Bronchial epithelial cell (primary cell): Measurements from ENCODE around the gene UROS. TPM values are rescaled to one million over a fixed set of nuclear protein-coding genes. Genes with fewer than 3 reads are reported as not detected.

Source experiments
- DNase-seq: peaks from one replicate; pipeline ENCODE4 v3.0.0-alpha.2; 2010; ENCODE audit warnings: low read depth
- FAIRE-seq: peaks from 2 replicates; lab custom pipeline; 2011; peaks lifted over from hg19 to GRCh38; lab: Jason Lieb, UNC
- H3K27me3 ChIP-seq: 2 replicates; pipeline ENCODE4 v1.5.1; 2011; ENCODE audit warnings: low read length; ENCODE audit not compliant: control insufficient read depth, insufficient read depth
- H3K36me3 ChIP-seq: 2 replicates; pipeline ENCODE4 v1.5.1; 2011; ENCODE audit warnings: low read length; ENCODE audit not compliant: control insufficient read depth, insufficient read depth
- H3K4me3 ChIP-seq: 2 replicates; pipeline ENCODE4 v1.5.1; 2011; ENCODE audit warnings: mild to moderate bottlenecking, low read depth, low read length, control low read depth
- total RNA-seq: library from RNA; depleted of rRNA; stranded (reverse); fragments of >200 nt; gene quantifications from 2 replicates; pipeline ENCODE4 v1.2.1, GENCODE V29; 2014
- TF ChIP-seq, protein P1 (sequence below): IDR thresholded peaks from 2 replicates; pipeline ENCODE4 v1.5.1; 2011; ENCODE audit warnings: mild to moderate bottlenecking, moderate library complexity, low read length, control low read depth, inconsistent platforms; ENCODE audit not compliant: insufficient read depth, severe bottlenecking

UROS gene
- total RNA-seq, 1 donor from 2014 or later = 17.4 TPM

- no peak overlapping the region for H3K4me3 ChIP-seq
- no peaks in the 10 kb centered on the region for H3K27me3 ChIP-seq
- peaks cover 4% of the 10 kb centered on the region for H3K36me3 ChIP-seq
- DNase-seq (no peak), FAIRE-seq (no peak)
- TF ChIP-seq, protein P1, sequence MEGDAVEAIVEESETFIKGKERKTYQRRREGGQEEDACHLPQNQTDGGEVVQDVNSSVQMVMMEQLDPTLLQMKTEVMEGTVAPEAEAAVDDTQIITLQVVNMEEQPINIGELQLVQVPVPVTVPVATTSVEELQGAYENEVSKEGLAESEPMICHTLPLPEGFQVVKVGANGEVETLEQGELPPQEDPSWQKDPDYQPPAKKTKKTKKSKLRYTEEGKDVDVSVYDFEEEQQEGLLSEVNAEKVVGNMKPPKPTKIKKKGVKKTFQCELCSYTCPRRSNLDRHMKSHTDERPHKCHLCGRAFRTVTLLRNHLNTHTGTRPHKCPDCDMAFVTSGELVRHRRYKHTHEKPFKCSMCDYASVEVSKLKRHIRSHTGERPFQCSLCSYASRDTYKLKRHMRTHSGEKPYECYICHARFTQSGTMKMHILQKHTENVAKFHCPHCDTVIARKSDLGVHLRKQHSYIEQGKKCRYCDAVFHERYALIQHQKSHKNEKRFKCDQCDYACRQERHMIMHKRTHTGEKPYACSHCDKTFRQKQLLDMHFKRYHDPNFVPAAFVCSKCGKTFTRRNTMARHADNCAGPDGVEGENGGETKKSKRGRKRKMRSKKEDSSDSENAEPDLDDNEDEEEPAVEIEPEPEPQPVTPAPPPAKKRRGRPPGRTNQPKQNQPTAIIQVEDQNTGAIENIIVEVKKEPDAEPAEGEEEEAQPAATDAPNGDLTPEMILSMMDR = no peak
These were observed 5.6 kb downstream of the UROS start for GRCh38 chr10:125817337-125817946.

DNA sequence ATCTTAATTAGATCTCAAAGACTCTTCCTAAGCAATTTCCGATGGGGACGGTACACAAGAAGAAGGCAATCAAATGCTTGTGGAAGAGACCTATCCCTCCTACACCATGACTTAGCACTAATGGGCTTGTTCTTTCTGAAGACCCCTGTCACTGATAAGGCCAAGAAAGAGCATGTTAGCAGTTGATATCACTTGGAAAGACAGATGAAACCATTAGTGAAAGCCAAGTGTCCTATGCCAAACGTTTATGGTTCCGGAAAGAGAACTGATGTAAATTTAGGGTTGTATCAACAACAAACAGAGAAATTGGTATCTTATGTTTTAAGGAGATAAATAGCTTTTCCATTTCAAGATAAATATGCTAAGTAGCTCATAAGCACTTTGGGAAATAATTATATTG is 6.5 kb downstream of the UROS start:
- Histone ChIP-seq H3K27me3 (no peaks in the 10 kb centered on the region), H3K36me3 (peaks cover 4% of the 10 kb centered on the region), H3K4me3 (no peak overlapping the region)
- no peak for DNase-seq
- FAIRE-seq = no peak
- TF ChIP-seq, protein P1 = no peak

GRCh38 chr10:125815764-125816163 is 7.3 kb downstream of the UROS start:
- no peaks in the 10 kb centered on the region for H3K27me3 ChIP-seq
- DNase-seq (no peak), FAIRE-seq (no peak)
- H3K4me3 ChIP-seq = no peak overlapping the region
- peaks cover 4% of the 10 kb centered on the region for H3K36me3 ChIP-seq
- TF ChIP-seq, protein P1 = no peak

GRCh38 chr10:125812128-125812750 is 10.8 kb downstream of the UROS start:
- H3K36me3 ChIP-seq = peaks cover 10% of the 10 kb centered on the region
- DNase-seq (no peak), FAIRE-seq (no peak)
- TF ChIP-seq, protein P1 = no peak
- no peak overlapping the region for H3K4me3 ChIP-seq
- no peaks in the 10 kb centered on the region for H3K27me3 ChIP-seq

GRCh38 chr10:125811251-125811650 is 11.8 kb downstream of the UROS start:
- Histone ChIP-seq H3K4me3 (no peak overlapping the region), H3K27me3 (no peaks in the 10 kb centered on the region), H3K36me3 (peaks cover 13% of the 10 kb centered on the region)
- FAIRE-seq (no peak), DNase-seq (no peak)
- TF ChIP-seq, protein P1 = no peak

DNA sequence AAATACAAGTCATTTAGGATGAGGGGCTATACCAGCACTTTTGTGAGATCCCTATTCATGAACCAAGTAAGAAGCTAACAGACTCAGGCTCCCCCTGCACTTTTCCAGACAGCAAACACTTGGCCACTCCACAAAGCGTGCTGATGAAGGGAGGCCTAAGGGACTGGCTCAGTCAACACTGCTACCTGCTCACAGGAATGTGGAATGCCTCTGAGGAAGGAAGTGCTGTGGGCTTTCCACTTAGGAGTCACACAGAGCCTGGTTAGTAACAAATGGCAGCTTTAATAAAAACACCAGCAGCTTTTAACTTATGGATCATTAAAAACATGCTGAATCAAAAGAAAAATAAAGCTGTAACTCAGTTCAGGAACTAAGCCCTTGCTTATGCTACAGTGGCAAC is 15.0 kb downstream of the UROS start:
- Histone ChIP-seq H3K36me3 (peaks cover 15% of the 10 kb centered on the region), H3K27me3 (no peaks in the 10 kb centered on the region), H3K4me3 (no peak overlapping the region)
- TF ChIP-seq, protein P1 = no peak
- no peak for FAIRE-seq
- no peak for DNase-seq
